Epithelial cell of proximal tubule (primary cell): ENCODE data around the gene MYH7B. TPM values are rescaled to one million over a fixed set of nuclear protein-coding genes. Genes with fewer than 3 reads are reported as not detected.

Source experiments
- DNase-seq: peaks from one replicate; pipeline ENCODE4 v3.0.0-alpha.2; 2011; ENCODE audit warnings: low read depth
- H3K4me3 ChIP-seq: 2 replicates; pipeline ENCODE4 v1.5.1; 2011; ENCODE audit warnings: low read depth, mild to moderate bottlenecking, low read length
- CTCF ChIP-seq: conservative IDR thresholded peaks from 2 replicates; pipeline ENCODE4 v1.5.1; 2012; ENCODE audit warnings: low read depth, mild to moderate bottlenecking, low read length
- total RNA-seq: library from RNA; depleted of rRNA; stranded (reverse); fragments of >200 nt; gene quantifications from 2 replicates; pipeline ENCODE4 v1.2.3, GENCODE V29; 2015

MYH7B gene
- total RNA-seq, 1 donor from 2014 or later = not detected

- no peak for DNase-seq
- H3K4me3 ChIP-seq = no peak overlapping the region
- TF ChIP-seq CTCF = no peak
These were observed 9.4 kb downstream of the MYH7B start for GRCh38 chr20:34965051-34965450.

- DNase-seq = no peak
- H3K4me3 ChIP-seq = no peak overlapping the region
- no peak for TF ChIP-seq CTCF
These were observed 11.8 kb downstream of the MYH7B start for GRCh38 chr20:34967421-34967820.

- TF ChIP-seq CTCF = no peak
- no peak for DNase-seq
These were observed 12.5 kb downstream of the MYH7B start for GRCh38 chr20:34968042-34968775.

GRCh38 chr20:34970193-34970840 lies 14.6 kb downstream of the MYH7B start:
- no peak overlapping the region for H3K4me3 ChIP-seq
- no peak for DNase-seq
- no peak for TF ChIP-seq CTCF

More at GRCh38 chr20:34968042-34968775, 12.5 kb downstream of the MYH7B start:
- H3K4me3 ChIP-seq = no peak overlapping the region

GRCh38 chr20:34970846-34971560 lies 15.3 kb downstream of the MYH7B start:
- TF ChIP-seq CTCF = no peak
- DNase-seq = no peak
- H3K4me3 ChIP-seq = no peak overlapping the region

- DNase-seq = no peak
These were observed 16.0 kb downstream of the MYH7B start for GRCh38 chr20:34971561-34972235.

More at GRCh38 chr20:34971561-34972235, 16.0 kb downstream of the MYH7B start:
- H3K4me3 ChIP-seq = no peak overlapping the region
- TF ChIP-seq CTCF = no peak
